Activated CD8-positive, alpha-beta memory T cell treated with anti-CD3 and anti-CD28 coated beads, Interleukin-2, amount 50 U/mL, for 24 hours (primary cell): Measurements from ENCODE around the gene CDK9.
"Not testable (repeated sequence)": the region's sequence is repeated elsewhere in the genome, so short reads cannot be mapped to it uniquely, and the experiment has no call there.

ENCODE experiments used
- DNase-seq: peaks from one replicate; pipeline ENCODE4 v3.0.0-alpha.2; 2020; ENCODE audit errors: extremely low read depth

Gene CDK9

GRCh38 chr9:127780126-127780885 is 5.5 kb upstream of the CDK9 start:
- no peak for DNase-seq

GRCh38 chr9:127780909-127781308 is 4.9 kb upstream of the CDK9 start:
- not testable (repeated sequence) for DNase-seq

GRCh38 chr9:127781806-127782205 is 4.0 kb upstream of the CDK9 start:
- no peak for DNase-seq

GRCh38 chr9:127783111-127784008 is 2.5 kb upstream of the CDK9 start:
- DNase-seq, result peak; percentile 44

GRCh38 chr9:127785023-127785932 is 556 bp upstream of the CDK9 start:
- DNase-seq, result peak; percentile 62

- DNase-seq, result no peak
These were observed 905 bp downstream of the CDK9 start for GRCh38 chr9:127786773-127787104.

GRCh38 chr9:127788337-127789011 is 2.6 kb downstream of the CDK9 start:
- peak; percentile 56 for DNase-seq

GRCh38 chr9:127789179-127789578 is 3.3 kb downstream of the CDK9 start:
- no peak for DNase-seq

GRCh38 chr9:127790094-127790855 is 4.4 kb downstream of the CDK9 start:
- DNase-seq, result no peak

GRCh38 chr9:127791085-127791484 is 5.3 kb downstream of the CDK9 start:
- no peak for DNase-seq

- DNase-seq, result no peak
These were observed 6.7 kb downstream of the CDK9 start for GRCh38 chr9:127792417-127793031.

GRCh38 chr9:127793093-127793708 is 7.4 kb downstream of the CDK9 start:
- no peak for DNase-seq

- no peak for DNase-seq
These were observed 8.4 kb downstream of the CDK9 start for GRCh38 chr9:127794001-127794791.

GRCh38 chr9:127796225-127796813 is 10.5 kb downstream of the CDK9 start:
- no peak for DNase-seq

- DNase-seq, result no peak
These were observed 11.1 kb downstream of the CDK9 start for GRCh38 chr9:127796852-127797370.

- DNase-seq, result no peak
These were observed 16.2 kb downstream of the CDK9 start for GRCh38 chr9:127801955-127802575.

GRCh38 chr9:127802576-127803443 is 17.0 kb downstream of the CDK9 start, which contains the start of gene FPGS:
Gene FPGS (plus strand): TSS chr9:127802882. CDS start chr9:127802925, 43 bp downstream.
- peak; percentile 50 for DNase-seq
